ENCODE data around the gene PPP1R26.

DNA sequence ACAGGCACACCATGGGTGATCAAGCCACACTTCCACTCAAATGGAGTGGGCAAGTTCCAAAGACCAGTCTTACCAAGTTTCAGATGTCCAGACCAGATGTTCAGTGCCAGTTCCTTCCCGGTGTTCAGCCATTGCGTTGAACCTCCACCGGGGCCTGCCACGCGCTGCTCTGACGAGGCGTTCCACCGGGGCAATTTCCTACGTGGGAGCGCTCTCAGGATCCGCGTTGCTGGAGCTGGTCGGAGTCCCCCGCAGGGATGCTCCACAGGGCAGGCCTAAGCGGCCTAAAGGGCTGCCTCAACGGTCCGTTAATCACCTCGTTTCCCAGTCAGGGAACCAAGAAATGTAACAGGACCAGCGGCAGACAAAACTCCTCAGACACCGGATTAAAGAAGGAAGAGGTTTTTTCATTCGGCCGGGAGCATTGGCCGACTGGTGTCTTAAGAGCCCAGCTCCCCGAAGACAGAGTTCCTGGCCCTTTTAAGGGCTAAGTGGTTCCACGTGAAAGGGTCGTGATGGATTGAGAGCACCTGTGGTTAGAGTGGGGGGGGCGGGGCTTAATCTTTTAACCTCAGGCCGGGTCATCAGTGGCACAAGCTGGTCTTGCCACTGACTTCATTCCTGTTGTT lies 35.7 kb upstream of the PPP1R26 start:
- no peak for TF ChIP-seq ZFX (IDR thresholded peaks at IDR 0.05)
- TF ChIP-seq, protein P1, sequence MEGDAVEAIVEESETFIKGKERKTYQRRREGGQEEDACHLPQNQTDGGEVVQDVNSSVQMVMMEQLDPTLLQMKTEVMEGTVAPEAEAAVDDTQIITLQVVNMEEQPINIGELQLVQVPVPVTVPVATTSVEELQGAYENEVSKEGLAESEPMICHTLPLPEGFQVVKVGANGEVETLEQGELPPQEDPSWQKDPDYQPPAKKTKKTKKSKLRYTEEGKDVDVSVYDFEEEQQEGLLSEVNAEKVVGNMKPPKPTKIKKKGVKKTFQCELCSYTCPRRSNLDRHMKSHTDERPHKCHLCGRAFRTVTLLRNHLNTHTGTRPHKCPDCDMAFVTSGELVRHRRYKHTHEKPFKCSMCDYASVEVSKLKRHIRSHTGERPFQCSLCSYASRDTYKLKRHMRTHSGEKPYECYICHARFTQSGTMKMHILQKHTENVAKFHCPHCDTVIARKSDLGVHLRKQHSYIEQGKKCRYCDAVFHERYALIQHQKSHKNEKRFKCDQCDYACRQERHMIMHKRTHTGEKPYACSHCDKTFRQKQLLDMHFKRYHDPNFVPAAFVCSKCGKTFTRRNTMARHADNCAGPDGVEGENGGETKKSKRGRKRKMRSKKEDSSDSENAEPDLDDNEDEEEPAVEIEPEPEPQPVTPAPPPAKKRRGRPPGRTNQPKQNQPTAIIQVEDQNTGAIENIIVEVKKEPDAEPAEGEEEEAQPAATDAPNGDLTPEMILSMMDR (conservative IDR thresholded peaks at IDR 0.05): no peak

Data from C4-2B (cell line).